T-helper 1 cell (primary cell): ENCODE measurements around the gene RNH1.

Experiments used
- DNase-seq, 5 donors: peaks; one replicate each; pipeline ENCODE4 v3.0.0-alpha.2; 2012 to 2020
- total RNA-seq, 4 donors: gene quantifications; one replicate each; lab custom pipeline; 2026; lab: John Stamatoyannopoulos, UW

Gene RNH1
- total RNA-seq = 95.3 to 115 (median 113) reads per million in 4 donors

- DNase-seq = peak; percentile 94 to 100 (median 99)
Observed at GRCh38 chr11:506995-507726, at the start of gene RNH1. Gene RNH1, minus strand, starts transcription at chr11:507242. Its CDS starts 5,080 bp downstream, at chr11:502162.

DNA sequence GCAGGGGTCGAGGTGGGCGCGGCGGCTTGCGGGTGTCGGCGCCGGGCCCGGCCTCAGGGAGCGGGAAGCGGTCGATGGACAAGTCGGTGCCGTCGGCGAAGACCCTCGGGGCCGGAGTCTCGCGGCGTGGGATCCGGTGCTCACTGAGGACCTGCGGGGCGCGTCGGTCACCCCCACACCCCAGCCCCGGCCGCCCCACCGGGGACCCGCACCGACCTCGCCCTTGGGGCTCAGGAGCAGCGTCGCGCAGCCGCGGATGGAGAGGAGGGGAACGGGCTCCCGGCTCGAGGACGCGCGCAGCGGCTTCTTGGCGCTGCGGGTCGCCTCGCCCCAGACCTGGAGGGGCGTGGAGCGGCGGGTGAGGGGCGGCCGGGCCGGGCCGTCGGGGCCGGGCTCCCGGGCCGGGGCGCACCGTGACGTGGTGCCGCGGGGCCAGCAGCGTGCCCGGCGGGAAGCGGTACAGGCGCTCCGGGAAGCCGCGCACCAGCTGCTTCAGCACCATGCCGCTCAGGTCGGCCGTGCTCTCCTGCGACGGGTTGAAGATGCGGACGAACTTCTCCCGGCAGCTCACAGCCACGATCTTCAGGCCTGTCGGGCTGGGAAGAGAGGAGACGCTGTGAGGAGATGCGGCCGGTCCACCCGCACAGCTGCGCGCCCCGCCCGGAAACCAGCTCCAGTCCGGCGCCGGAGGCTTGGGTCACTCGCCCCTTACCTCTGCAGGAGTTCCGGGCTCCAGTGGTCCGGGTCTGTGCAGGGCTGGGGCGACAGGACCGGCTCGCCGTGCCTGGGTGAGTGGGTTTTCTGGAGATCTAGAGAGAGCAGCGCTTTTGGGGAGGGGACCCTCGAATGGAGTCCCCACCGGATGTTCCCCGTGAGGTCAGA, 49.0 kb upstream of the RNH1 start:
- no peak for DNase-seq

- DNase-seq = no peak
Observed at GRCh38 chr11:555227-555779, 48.3 kb upstream of the RNH1 start.

- peak; percentile 65 to 78 (median 72) for DNase-seq
Observed at GRCh38 chr11:554428-555226, 47.6 kb upstream of the RNH1 start.

GRCh38 chr11:553988-554340, 46.9 kb upstream of the RNH1 start:
- no peak for DNase-seq

- no peak for DNase-seq
Observed at GRCh38 chr11:553083-553987, 46.3 kb upstream of the RNH1 start.

DNA sequence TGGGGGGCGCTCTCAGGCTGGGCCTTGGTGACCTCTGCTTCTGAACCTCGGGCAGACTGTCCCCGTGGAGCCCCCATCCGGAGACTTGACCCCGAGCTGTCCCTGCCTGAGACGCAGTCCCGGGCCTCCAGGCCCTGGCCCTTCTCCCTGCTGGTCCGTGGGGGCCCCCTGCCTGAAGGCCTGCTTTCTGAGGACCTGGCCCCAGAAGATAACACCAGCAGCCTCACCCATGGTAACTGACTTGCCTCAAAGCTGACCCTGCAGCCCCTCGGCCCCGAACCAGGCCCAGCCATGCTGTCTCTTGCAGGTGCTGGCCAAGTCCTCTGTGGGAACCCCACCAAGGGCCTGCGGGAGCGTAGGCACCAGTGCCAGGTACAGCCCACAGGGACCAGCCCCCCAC, 44.6 kb upstream of the RNH1 start:
- no peak for DNase-seq

DNA sequence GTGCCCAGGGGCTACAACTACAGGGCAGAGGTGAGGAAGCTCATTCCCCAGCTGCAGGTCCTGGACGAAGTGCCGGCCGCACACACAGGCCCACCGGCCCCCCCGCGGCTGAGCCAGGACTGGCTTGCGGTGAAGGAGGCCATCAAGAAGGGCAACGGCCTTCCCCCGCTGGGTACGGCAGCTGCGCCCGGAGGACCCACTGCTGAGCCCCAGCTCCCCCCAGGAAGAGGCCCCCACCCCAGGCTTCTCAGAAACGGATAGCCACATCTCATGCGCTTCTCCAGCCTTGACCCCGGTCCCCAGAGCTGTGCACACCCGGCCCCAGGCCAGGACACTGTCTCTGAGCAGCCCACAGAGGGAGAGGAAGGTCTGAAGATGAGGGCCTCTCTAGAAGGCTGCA, 44.1 kb upstream of the RNH1 start:
- DNase-seq = no peak

DNA sequence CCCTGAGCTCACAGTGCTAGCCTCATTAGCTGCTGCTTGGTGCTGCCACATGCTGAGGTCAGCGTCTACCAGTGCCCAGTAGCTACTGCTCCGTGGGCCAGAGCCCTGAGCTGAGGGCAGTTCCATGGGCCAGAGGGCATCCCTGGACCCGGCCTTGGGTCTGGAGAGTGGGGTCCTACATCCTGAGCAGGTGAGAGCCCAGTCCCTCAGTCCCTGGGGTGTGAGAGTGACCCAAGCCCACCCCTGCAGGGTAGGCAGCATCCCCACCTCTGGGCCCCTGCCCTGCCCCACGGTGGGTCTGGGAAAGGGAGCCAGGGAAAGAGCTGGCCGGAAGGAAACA, 43.7 kb upstream of the RNH1 start:
- no peak for DNase-seq

DNA sequence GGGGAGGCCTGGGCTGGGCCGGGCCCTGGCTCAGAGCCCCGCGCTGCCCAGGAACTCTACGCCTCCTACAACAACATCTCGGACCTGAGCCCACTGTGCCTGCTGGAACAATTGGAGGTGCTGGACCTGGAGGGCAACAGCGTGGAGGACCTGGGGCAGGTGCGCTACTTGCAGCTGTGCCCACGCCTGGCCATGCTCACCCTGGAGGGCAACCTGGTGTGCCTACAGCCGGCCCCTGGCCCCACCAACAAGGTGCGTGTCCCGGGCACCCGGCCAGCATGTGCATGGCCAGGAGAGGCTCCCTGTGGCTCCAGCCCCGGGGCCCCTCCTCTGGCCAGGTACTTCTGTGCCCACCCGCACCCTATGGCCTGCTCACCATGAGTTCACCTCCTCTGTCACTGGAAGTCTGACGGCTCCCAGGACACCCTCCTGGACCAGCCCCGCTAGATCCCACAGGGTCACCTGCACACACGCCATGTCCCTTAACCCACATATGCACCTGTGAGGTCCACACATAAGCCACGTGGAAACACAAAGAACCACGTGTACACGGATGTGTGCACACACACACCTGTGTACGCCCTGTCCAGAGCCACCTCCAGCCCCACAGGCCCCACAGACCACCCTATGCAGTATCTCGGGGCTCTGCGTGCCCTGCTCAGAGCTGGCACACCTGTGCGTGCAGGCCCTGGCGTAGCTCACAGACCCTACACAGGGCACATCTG, 43.1 kb upstream of the RNH1 start:
- DNase-seq = no peak

- no peak for DNase-seq
Observed at GRCh38 chr11:548700-549603, 41.9 kb upstream of the RNH1 start.

DNA sequence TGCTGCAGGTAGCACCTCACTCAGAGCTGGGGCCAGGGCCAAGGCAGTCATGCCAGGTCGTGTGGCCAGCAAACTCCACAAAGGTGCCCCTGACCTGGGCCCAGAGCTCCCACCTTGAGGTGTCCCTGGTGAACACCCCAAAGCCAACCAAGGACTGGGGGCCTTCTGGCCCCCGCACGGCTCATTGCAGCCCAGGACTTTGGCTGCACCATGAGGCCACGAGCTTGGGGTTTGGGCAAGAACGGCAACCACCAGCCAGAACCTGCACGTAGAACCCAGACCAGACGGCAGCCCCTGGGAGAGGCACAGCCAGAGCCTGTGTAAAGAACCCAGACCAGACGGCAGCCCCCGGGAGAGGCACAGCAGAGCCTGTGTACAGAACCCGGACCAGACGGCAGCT, 38.1 kb upstream of the RNH1 start:
- DNase-seq = no peak

DNA sequence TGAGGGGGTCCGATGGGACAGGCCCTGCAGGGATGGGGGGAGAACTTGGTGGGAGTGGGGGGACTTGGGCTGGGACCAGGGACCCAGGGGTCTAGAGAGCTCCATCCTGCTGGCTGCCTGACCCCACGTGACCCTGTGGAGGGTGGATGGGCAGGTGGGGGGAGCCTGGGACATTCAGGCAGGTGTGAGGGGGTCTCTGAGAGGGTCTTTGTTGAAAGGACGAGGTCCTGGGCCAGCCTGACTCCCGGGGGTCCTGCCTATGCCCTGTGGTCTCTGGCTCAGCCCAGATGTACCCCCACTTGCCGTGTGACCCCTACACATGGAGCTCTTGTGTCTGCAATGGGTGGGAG, 37.8 kb upstream of the RNH1 start:
- no peak for DNase-seq

- DNase-seq = no peak
Observed at GRCh38 chr11:541433-541885, 34.4 kb upstream of the RNH1 start.

DNA sequence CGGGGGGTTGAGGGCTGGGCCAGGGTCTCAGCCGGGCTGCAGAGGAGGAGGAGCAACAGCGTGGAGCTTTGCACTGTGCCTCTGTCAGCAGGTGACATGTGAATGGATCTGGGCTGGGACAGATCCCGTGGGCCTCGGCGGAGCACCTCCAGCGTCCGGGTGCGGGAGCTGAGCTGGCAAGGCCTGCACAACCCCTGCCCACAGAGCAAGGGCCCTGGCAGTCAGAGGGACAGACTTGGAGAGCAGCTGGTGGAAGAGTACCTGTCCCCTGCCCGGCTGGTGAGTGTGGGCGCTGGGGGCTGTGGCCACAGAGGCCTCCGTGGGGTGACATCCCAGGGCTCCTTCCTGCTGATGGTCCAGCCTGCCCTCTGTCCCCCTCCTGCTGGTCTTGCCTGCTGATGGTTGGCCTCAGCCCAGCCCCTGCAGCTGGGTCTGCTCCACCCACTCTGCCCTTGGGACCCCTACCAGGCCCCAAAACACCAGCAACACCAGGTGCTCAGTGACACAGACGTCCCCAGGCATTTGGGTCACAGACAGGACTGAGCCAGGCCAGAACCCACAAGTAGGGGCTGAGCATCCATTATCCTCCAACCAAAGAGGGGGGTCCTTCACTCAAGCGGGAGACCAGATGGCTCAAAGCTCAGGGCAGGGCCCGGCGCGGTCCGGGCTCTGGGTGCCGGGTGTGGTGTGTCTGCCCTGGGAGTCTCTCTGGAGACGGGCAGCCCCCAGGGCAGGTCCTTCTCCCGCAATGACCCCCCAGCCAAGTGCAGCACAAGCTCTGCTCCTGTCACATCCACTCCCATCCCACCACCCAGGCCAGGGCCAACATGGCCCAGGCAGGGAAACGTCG, 33.8 kb upstream of the RNH1 start:
- DNase-seq = peak in 2 of 5 donors; percentile 5 to 12

- peak in 1 of 5 donors; percentile 6 for DNase-seq
Observed at GRCh38 chr11:539971-540481, 33.0 kb upstream of the RNH1 start.

GRCh38 chr11:538431-539051, 31.5 kb upstream of the RNH1 start:
- DNase-seq = peak in 1 of 5 donors; percentile 13
